GM06990 (cell line): Measurements from ENCODE around the gene SERTAD4.

Experiments
- DNase-seq: peaks from one replicate; pipeline ENCODE4 v3.0.0-alpha.2; 2011; ENCODE audit not compliant: insufficient read length; ENCODE audit errors: extremely low read depth
- H3K27me3 ChIP-seq: replicated peaks from 2 replicates; pipeline ENCODE4 v1.6.0; 2011; ENCODE audit warnings: low read length; ENCODE audit not compliant: control insufficient read depth, insufficient read depth
- H3K36me3 ChIP-seq: 2 replicates; pipeline ENCODE4 v1.5.1; 2011; ENCODE audit warnings: low read length; ENCODE audit not compliant: control insufficient read depth, insufficient read depth
- H3K4me3 ChIP-seq: replicated peaks from 2 replicates; pipeline ENCODE4 v1.5.1; 2011; ENCODE audit warnings: low read depth, mild to moderate bottlenecking, control low read depth, low read length
- TF ChIP-seq, protein P1 (sequence below): IDR thresholded peaks from 2 replicates; pipeline ENCODE4 v1.5.1; 2011; ENCODE audit warnings: low read length, control low read depth, mild to moderate bottlenecking, inconsistent platforms; ENCODE audit not compliant: insufficient read depth, poor library complexity, severe bottlenecking

SERTAD4 gene

DNA sequence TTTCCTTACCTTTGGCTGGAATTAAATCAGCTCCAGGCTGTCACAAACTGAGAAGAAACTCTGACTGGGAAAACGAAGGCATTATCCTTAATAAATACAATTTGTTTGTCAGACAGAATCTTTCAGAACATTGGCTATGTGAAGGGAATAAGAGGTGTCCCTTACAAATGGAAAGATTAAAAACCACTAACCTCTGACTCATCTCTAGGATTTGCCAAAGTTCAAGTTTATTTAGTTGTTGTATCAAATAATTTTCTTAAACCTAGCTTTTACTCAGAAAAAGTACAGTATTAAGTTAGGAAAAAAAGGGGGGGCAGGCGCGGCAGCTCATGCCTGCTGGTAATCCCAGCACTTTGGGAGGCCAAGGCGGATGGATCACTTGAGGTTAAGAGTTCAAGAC is 15.7 kb downstream of the SERTAD4 start:
- DNase-seq = no peak
- H3K36me3 ChIP-seq = no peaks in the 10 kb centered on the region
- H3K4me3 ChIP-seq = no peak overlapping the region
- TF ChIP-seq, protein P1, sequence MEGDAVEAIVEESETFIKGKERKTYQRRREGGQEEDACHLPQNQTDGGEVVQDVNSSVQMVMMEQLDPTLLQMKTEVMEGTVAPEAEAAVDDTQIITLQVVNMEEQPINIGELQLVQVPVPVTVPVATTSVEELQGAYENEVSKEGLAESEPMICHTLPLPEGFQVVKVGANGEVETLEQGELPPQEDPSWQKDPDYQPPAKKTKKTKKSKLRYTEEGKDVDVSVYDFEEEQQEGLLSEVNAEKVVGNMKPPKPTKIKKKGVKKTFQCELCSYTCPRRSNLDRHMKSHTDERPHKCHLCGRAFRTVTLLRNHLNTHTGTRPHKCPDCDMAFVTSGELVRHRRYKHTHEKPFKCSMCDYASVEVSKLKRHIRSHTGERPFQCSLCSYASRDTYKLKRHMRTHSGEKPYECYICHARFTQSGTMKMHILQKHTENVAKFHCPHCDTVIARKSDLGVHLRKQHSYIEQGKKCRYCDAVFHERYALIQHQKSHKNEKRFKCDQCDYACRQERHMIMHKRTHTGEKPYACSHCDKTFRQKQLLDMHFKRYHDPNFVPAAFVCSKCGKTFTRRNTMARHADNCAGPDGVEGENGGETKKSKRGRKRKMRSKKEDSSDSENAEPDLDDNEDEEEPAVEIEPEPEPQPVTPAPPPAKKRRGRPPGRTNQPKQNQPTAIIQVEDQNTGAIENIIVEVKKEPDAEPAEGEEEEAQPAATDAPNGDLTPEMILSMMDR = no peak
- no peaks in the 10 kb centered on the region; the same call in 1 of the 2 replicates for H3K27me3 ChIP-seq

DNA sequence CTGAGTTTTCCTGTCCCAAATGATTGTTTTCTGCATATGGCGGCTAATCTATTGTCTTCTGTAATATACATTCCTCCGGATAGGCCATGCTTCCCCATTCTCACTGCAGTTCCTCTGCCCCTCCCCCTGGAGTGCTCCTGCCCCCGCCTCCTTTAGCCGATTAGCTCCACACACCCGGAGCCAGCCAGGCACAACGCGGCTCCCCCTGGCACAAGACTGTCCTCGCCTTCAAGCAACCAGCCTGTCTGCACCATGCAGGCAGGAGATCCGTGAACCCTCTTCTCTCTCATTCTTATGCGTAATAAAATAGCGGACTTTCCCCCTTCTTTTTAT is 18.0 kb downstream of the SERTAD4 start:
- Histone ChIP-seq H3K4me3 (no peak overlapping the region), H3K36me3 (no peaks in the 10 kb centered on the region), H3K27me3 (peaks cover 1% of the 10 kb centered on the region; the same call in 1 of the 2 replicates)
- TF ChIP-seq, protein P1 = no peak
- DNase-seq = no peak

DNA sequence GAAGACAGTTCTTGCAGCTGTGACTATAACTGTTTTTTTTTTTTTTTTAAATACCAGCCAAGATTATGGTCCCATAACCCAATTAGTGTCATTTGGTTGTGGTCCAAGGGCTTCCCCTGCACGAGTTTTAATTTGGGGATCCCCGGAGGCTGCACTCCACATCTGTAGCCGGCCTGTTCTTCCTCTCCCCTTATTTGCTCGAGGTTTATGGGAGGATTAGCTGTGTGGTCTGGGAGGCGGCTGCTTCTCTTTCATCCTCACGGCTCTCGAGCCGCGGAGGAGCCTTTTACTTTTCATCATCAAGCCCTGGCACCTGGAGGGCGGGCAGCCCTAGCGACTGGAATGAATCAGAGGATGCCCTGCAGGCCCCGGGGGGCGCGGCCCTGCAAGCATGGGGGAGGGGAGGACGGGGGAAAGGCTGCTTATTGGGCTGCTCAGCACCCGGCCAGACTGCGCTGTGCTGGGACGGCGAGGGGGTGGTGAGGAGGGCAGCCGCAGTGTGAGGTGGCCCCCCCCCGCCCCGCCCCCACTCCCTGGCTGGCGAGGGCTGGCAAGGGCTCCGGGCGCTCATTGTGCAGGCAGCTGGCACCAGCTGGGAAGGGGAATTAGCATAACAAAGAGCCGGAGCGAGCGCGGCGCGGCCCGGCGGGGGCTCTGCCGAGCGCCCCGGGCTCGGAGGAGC is 18.5 kb downstream of the SERTAD4 start:
- no peak for DNase-seq
- Histone ChIP-seq H3K36me3 (no peaks in the 10 kb centered on the region), H3K27me3 (peaks cover 1% of the 10 kb centered on the region; the same call in 1 of the 2 replicates), H3K4me3 (peak overlapping the region; percentile 22)
- TF ChIP-seq, protein P1 = no peak

DNA sequence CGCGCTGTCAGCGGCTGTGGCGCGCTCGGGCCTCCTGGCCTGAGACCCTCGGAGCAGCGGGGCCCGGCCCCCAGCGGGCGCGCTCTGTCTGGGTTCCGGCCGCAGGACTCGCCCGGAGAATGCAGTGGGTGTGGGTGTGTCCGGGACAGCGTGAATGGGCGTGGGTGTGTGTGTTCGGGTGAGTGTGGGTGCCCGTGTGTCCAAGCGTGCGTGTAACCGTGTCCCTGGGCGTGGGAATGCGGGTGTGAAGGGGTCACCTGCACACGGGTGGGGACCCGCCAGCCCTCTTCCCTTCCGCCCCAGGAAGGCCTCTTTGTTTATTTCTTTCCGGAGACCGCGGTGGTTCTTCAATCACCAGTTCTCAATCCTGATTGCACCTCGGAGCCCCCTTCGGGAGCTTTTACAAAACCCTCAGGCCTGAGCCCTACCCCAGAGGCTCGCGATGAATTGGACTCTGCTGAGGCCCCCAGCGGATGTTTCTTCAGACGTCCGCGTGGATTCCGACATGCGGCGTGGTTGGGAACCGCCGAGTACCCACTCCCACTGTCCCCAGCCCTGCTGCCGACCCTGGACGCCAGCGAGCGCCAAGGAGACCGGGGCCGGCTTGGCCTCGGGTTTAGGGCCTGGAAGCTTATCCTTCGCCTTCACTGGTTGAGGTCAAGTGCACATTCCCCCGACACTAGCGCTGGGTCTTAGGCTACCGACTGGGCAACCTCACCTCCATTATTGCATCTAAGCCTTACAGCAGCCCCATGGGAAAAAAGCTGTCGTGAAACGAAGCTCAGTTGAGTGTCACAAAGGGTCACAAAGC is 19.3 kb downstream of the SERTAD4 start:
- no peak for DNase-seq
- Histone ChIP-seq H3K27me3 (peaks cover 1% of the 10 kb centered on the region; the same call in 1 of the 2 replicates), H3K4me3 (no peak overlapping the region; the same call in 1 of the 2 replicates), H3K36me3 (no peaks in the 10 kb centered on the region)
- TF ChIP-seq, protein P1 = no peak

DNA sequence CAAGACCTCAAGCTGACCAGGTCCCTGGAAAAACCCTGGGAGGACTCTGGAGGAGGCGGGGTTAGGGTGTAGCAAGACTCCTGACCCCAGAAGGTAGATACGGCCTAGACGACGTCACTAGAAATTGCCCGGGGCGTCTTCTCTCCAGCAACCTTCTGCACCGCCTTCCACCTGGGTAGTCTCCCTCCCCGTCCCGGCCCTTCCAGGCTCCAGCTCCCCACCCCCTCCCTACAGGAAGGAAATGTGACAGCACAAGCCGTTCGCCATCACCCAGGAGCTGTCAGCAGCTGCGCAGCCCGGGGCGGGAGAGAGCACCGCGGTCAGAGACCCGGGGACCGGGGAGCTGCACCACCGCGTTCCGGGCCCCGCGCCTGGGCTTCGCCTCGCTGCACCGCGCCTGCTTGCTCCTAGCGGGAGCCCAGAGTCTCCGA is 20.0 kb downstream of the SERTAD4 start:
- H3K4me3 ChIP-seq = no peak overlapping the region

More for the DNA sequence above, 20.0 kb downstream of the SERTAD4 start:
- TF ChIP-seq, protein P1 = no peak
- DNase-seq = no peak
- Histone ChIP-seq H3K27me3 (peaks cover 1% of the 10 kb centered on the region; the same call in 1 of the 2 replicates), H3K36me3 (no peaks in the 10 kb centered on the region)
